ENCODE measurements around the gene STIL.
"Not testable (repeated sequence)": the region's sequence is repeated elsewhere in the genome, so short reads cannot be mapped to it uniquely, and the experiment has no call there.

Gene STIL

GRCh38 chr1:47219590-47220220 lies 94.2 kb downstream of the STIL start:
- DNase-seq (ENCODE audit: low spot score) = no peak

DNA sequence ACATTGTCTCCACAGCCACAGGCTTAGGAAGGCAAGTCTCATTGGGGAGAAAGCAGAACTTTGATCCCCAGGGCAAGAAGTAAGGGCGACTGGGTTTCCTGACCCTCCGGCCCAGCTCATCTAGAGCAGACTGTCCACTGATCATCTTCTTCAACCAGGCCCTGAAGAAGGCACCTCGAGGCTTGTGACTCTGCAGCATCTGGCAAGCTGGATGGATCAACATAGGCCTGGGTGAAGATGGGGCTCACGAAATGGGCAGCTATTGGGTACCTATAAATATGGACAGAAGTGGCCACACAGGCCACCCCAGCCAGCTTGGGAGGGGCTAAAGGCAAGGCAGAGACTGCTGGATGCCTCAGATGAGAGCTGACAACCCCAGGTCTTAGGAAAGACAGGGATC lies 94.9 kb downstream of the STIL start:
- DNase-seq (ENCODE audit: low spot score) = no peak

DNA sequence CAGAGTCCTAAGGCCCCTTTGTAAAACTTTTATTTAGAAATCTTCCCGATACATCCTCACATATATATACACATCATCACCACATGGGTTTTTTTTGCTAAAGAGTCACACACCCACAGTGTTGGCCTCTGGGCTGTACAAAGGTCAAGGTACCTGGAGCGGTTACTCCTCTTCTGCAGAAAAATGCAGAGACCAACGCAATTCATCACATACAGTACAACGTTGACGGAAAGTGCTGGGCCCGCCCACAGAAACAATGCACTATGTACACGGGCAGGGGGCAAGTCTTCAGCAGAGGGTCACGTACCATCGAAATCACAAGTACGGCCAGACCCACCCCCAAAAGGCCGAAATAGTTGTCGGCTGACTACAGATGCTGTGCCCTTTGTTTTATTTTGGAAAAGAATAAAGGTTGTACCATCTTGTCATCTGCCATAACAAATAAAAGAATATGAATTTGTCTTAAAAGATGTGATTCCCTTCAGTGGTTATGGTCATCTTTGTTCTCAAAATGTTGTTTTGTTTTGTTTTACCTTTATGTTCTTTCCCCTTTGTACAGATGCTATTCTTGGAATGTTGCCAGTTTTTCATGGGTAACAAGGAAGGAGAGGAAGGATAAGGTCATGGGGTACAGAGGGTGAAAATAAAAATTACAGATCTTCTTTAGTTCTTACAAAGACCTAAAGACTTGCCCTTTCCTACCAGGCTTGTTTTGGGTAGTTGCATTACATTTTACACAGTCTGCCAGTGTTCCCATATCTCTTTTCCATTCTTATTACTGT lies 97.5 kb downstream of the STIL start:
- no peak for DNase-seq (ENCODE audit: low spot score)

GRCh38 chr1:47215713-47216112 lies 98.2 kb downstream of the STIL start:
- no peak for DNase-seq (ENCODE audit: low spot score)

- no peak for DNase-seq (ENCODE audit: low spot score)
Measured at GRCh38 chr1:47214549-47214948, 99.4 kb downstream of the STIL start.

DNA sequence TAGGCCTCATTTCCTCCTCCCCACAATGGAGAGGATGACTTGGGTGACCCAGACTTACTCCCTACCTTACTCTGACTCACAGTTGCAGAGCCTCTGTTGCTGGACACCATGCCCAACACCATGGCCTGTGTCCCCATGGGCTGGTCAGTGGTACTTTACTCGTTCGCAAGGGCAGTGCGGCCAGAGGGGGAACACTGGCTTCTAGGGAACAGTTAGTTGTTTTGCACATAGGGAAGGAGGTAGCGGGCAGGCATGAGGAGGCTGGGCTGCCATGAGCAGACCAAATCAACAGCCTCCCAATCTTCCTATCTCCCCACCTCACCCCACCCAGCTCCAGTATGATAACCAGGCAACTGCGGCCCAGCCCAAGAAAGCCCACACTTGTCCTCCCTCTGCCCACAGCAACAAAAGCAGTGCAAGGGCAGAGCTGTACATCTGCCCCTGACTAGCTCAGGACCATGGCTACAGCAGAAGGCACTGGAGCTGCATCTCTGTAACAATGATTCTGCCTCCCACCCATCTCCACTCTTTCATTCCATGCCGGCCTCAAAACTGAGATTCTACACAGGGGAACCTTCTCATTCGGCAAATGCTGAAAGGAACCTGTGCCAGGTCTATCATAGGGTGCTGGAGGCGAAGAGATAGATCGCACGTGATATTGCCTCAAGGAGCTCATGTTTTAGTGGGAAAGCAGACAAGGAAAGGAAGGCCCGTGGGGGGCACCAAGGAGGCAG lies 100.5 kb downstream of the STIL start:
- no peak for DNase-seq (ENCODE audit: low spot score)

GRCh38 chr1:47212636-47213229 lies 101.2 kb downstream of the STIL start:
- DNase-seq (ENCODE audit: low spot score) = no peak

GRCh38 chr1:47211796-47212269 lies 102.1 kb downstream of the STIL start:
- no peak for DNase-seq (ENCODE audit: low spot score)

DNA sequence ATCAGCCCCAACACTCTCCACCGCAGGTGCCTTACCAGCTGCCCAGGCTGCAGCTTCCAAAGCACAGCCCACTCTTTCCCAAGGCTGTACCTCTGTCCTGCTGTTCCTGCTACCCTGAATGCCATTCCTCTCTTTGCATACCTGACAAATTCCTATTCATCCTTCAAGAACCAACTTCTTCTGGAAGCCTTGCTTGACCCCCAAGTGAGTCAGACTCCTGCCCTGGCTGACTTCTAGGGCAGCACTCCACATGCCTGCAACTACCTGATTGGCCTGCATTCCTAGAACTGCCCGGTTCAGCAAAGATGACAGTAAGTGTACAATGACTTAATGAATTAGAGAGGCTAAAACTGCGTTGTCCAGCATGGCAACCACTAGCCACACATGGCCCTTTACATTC lies 103.3 kb downstream of the STIL start:
- DNase-seq (ENCODE audit: low spot score) = no peak

DNA sequence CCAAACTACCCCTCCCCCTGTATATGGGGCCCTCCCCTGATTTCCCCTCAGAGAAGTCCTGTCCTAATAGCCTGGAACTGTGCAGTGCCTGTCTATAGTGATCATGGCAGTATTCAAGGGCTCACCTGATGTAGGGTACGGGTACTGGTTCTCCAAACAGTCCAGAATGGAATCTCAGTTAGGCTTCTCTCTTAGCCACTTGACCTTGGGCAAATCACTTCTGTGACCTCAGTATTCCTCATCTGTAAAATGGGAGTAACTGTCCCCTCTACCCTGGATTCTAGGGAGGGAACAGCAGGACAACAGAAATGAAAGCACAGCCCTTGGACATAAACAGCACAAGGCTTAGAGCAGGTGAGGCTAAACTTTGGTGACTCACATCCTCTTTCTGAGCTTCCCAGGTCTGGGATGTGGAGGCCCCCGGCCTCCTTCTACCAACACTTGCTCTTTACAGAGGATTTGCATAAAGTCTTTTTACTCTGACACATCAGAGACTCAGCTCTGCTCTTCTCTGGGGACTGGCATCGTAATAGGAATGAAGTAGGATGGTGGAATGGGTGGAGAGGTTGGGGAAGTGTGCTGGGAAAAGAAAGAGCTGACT lies 104.1 kb downstream of the STIL start:
- DNase-seq (ENCODE audit: low spot score) = no peak

GRCh38 chr1:47209091-47209490 lies 104.9 kb downstream of the STIL start:
- no peak for DNase-seq (ENCODE audit: low spot score)

GRCh38 chr1:47208374-47208850 lies 105.5 kb downstream of the STIL start:
- no peak for DNase-seq (ENCODE audit: low spot score)

- no peak for DNase-seq (ENCODE audit: low spot score)
Measured at GRCh38 chr1:47207803-47208373, 106.1 kb downstream of the STIL start.

- DNase-seq (ENCODE audit: low spot score) = no peak
Measured at GRCh38 chr1:47205918-47206317, 108.0 kb downstream of the STIL start.

DNA sequence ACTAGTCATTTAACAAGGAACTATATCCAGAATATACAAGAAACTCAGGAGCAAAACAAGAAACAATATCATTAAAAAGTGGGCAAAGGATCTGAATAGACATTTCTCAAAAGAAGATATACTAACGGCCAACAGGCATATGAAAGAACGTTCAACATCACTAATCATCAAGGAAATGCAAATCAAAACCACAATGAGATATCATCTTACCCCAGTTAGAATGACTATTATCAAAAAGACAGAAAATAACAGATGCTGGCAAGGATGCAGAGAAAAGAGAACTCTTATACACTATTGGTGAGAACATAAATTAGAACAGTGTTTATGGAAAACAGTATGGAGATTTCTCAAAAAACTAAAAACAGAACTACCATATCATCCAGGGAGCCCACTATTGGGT lies 110.4 kb downstream of the STIL start:
- DNase-seq (ENCODE audit: low spot score) = not testable (repeated sequence)

DNA sequence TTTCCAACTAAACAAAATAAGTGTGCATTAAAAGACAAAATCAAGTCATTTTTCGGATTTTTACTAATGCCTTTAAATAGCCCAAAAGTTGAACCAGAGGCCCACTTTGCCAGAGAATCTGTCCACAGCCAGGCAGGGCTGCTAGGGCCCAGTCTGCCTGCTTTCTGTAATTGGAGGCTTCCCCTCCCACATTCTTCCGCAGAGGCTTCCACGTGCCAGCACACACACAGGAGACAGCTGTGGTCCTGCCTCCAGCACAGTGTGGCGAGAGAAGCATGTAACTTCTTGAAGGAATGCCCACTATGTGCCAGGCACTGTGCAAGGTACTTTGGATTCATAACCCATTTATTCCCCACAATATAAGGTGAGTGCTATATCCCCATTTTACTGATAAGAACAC lies 112.8 kb downstream of the STIL start:
- DNase-seq (ENCODE audit: low spot score) = no peak

Data from globus pallidus (tissue), 1 donor.